ENCODE measurements around the gene MAG. TPM values are rescaled to one million over a fixed set of nuclear protein-coding genes. Genes with fewer than 3 reads are reported as not detected.

Gene MAG
- total and polyA plus RNA-seq, 2 of the 8 experiments (the other 6 are each of a cell fraction or from before 2014, with no cell fraction given) = 0.20 to 1.3 TPM

GRCh38 chr19:35313587-35313986 is 21.6 kb downstream of the MAG start:
- H3K4me1 ChIP-seq (replicated peaks in 1 of 4; ENCODE audit: control insufficient read depth in 3 of 4, insufficient read depth in 4 of 4, low read length in 3 of 4) = no peaks in the 10 kb centered on the region
- DNase-seq (ENCODE audit: low read depth in 1 of 2, low spot score in 2 of 2) (no peak), FAIRE-seq (no peak)
- no peaks in the 10 kb centered on the region for H3K79me1 ChIP-seq (ENCODE audit: low read depth, low read length)
- no peaks in the 10 kb centered on the region for H3K9me3 ChIP-seq (ENCODE audit: insufficient read depth in 2 of 2, low read depth in 1 of 2, low read length in 1 of 2)
- H4K5ac ChIP-seq (ENCODE audit: insufficient read length, low read depth, low read length) = no peak overlapping the region
- no peak overlapping the region for H3K9ac ChIP-seq (replicated peaks in 1 of 4; ENCODE audit: extremely low read depth in 1 of 4, low read depth in 3 of 4, low read length in 3 of 4)
- H3K4me3 ChIP-seq (ENCODE audit: extremely low read depth in 1 of 4, insufficient read depth in 2 of 4, low read depth in 3 of 4, low read length in 4 of 4) = no peak overlapping the region
- H4K91ac ChIP-seq (replicated peaks; ENCODE audit: insufficient read length, low read length) = no peak overlapping the region
- CTCF ChIA-PET (ENCODE audit: partially characterized antibody) = interaction anchor here (0.7 to 4.1 kb wide), 3 partner anchors 14 to 39 kb away, joined by 3 to 20 read pairs (median 4); partner anchors contain the start of gene CD22
- no peaks in the 10 kb centered on the region for H3K36me3 ChIP-seq (ENCODE audit: control insufficient read depth in 2 of 4, insufficient read depth in 4 of 4, low read length in 3 of 4)
- no peak overlapping the region for H4K8ac ChIP-seq (ENCODE audit: extremely low read depth, insufficient read depth, low read length)
- H3K27ac ChIP-seq (ENCODE audit: low read depth, low read length) = no peak overlapping the region
- no peak overlapping the region for H3K56ac ChIP-seq (replicated peaks; ENCODE audit: insufficient read length, low read depth, low read length)
- no peak overlapping the region for H2BK20ac ChIP-seq (ENCODE audit: low read length)
- 84% methylated on average over 7 of the region's 7 CpGs; no CpG with 5 or more reads in 1 of the 2 experiments for WGBS, 2 experiments (ENCODE audit: extremely low coverage in 1 of 2, insufficient coverage in 1 of 2, insufficient read length in 1 of 2, insufficient replicate concordance in 2 of 2, low coverage in 1 of 2, low lambda C conversion rate in 2 of 2, missing lambda C conversion rate in 1 of 2)
- H3K14ac ChIP-seq (ENCODE audit: insufficient read length) = no peak overlapping the region
- no peak overlapping the region for H2BK12ac ChIP-seq (ENCODE audit: low read depth, low read length)
- no peak overlapping the region for H3K18ac ChIP-seq (ENCODE audit: extremely low read depth, low read length)
- no peak overlapping the region for H3K4me2 ChIP-seq (ENCODE audit: insufficient read depth in 1 of 2, low read depth in 2 of 2, low read length in 2 of 2)
- TF ChIP-seq JUND (IDR thresholded peaks at IDR 0.05; ENCODE audit: low read length) = no peak
- TF ChIP-seq POLR2A (IDR thresholded peaks at IDR 0.05; ENCODE audit: control extremely low read depth in 1 of 2, low read depth in 2 of 2, low read length in 2 of 2) = no peak
- TF ChIP-seq SP1 (IDR thresholded peaks at IDR 0.05; ENCODE audit: low read depth, low read length) = no peak
- no peak for TF ChIP-seq CHD2 (IDR thresholded peaks at IDR 0.05; ENCODE audit: low read length)
- TF ChIP-seq GTF2F1 (IDR thresholded peaks at IDR 0.05; ENCODE audit: borderline replicate concordance, low read depth, low read length) = no peak
- no peak for TF ChIP-seq NRF1 (IDR thresholded peaks at IDR 0.05; ENCODE audit: low read depth, low read length)
- no peak for TF ChIP-seq KDM5A (IDR thresholded peaks at IDR 0.05; ENCODE audit: low read length)
- no peak overlapping the region for H2BK15ac ChIP-seq (ENCODE audit: low read length)
- no peak overlapping the region for H2AK5ac ChIP-seq (ENCODE audit: low read depth, low read length)
- H2BK5ac ChIP-seq (ENCODE audit: low read depth, low read length) = no peak overlapping the region
- no peaks in the 10 kb centered on the region for H3K23me2 ChIP-seq (ENCODE audit: low read depth, low read length)
- no peaks in the 10 kb centered on the region for H3K79me2 ChIP-seq (ENCODE audit: control insufficient read depth in 1 of 2, insufficient read depth in 2 of 2, low read length in 2 of 2)
- POLR2A ChIA-PET (ENCODE audit: partially characterized antibody) = no interaction called here
- H4K20me1 ChIP-seq (replicated peaks in 1 of 2; ENCODE audit: control insufficient read depth in 1 of 2, insufficient read depth in 2 of 2, low read length in 2 of 2) = no peaks in the 10 kb centered on the region
- H3K27me3 ChIP-seq (replicated peaks in 1 of 4; ENCODE audit: control insufficient read depth in 3 of 4, extremely low read depth in 1 of 4, insufficient read depth in 3 of 4, low read length in 3 of 4) = no peaks in the 10 kb centered on the region
- no peak overlapping the region for H2AFZ ChIP-seq (ENCODE audit: low read length)
- H3K4ac ChIP-seq (replicated peaks; ENCODE audit: insufficient read length, low read depth, low read length) = no peak overlapping the region
- no peak overlapping the region for H3K23ac ChIP-seq (ENCODE audit: insufficient read length)
- no peak overlapping the region for H2BK120ac ChIP-seq (replicated peaks; ENCODE audit: low read depth, low read length)

Measured in H1 (cell line).